Measurements from ENCODE around the gene PXK.

The PXK gene

GRCh38 chr3:58425782-58426181, 93.1 kb downstream of the PXK start:
- Histone ChIP-seq H2BK5ac (ENCODE audit: low read depth, low read length, poor library complexity, severe bottlenecking) (no peak overlapping the region), H3K18ac (ENCODE audit: low read depth in 1 of 2, low read length in 2 of 2) (no peak overlapping the region), H3K9ac (ENCODE audit: low read length) (no peak overlapping the region), H3K4me2 (ENCODE audit: low read length, poor library complexity, severe bottlenecking) (no peak overlapping the region), H2BK12ac (ENCODE audit: low read length in 2 of 2) (no peak overlapping the region), H3K27me3 (ENCODE audit: control insufficient read depth in 1 of 2, insufficient read depth in 1 of 2, low read length in 2 of 2) (no peaks in the 10 kb centered on the region), H3K9me3 (ENCODE audit: control insufficient read depth, low read length) (no peaks in the 10 kb centered on the region), H3K36me3 (ENCODE audit: control insufficient read depth in 1 of 2, insufficient read depth in 2 of 2, low read depth in 1 of 2, low read length in 2 of 2) (peaks cover 48 to 98% of the 10 kb centered on the region in 2 experiments), H4K91ac (ENCODE audit: low read length) (no peak overlapping the region), H3K4ac (ENCODE audit: low read depth in 1 of 2, low read length in 2 of 2) (no peak overlapping the region), H2BK120ac (ENCODE audit: low read depth, low read length) (no peak overlapping the region), H2BK15ac (ENCODE audit: low read depth, poor library complexity, severe bottlenecking) (no peak overlapping the region), H3K79me1 (replicated peaks; ENCODE audit: low read length, poor library complexity, severe bottlenecking) (peaks cover 9% of the 10 kb centered on the region), H2AFZ (ENCODE audit: low read depth, low read length) (no peak overlapping the region), H3K4me3 (ENCODE audit: insufficient read depth in 1 of 2, low read depth in 1 of 2, low read length in 2 of 2) (no peak overlapping the region), H3K23ac (ENCODE audit: low read length in 2 of 2) (no peak overlapping the region), H3K4me1 (ENCODE audit: control insufficient read depth, insufficient read depth, low read depth, low read length) (peaks cover 6% of the 10 kb centered on the region), H4K8ac (ENCODE audit: low read length) (no peak overlapping the region), H3K14ac (ENCODE audit: low read length in 2 of 2) (no peak overlapping the region), H3K27ac (ENCODE audit: low read length, poor library complexity, severe bottlenecking) (no peak overlapping the region), H2AK5ac (ENCODE audit: low read length, severe bottlenecking) (no peak overlapping the region)
- WGBS, result 91% methylated on average over 2 of the region's 2 CpGs
- DNase-seq, result no peak

- Histone ChIP-seq H2AFZ (ENCODE audit: low read depth, low read length) (no peak overlapping the region), H2BK12ac (ENCODE audit: low read length in 2 of 2) (no peak overlapping the region), H3K4me1 (ENCODE audit: control insufficient read depth, insufficient read depth, low read depth, low read length) (peaks cover 7% of the 10 kb centered on the region), H3K18ac (ENCODE audit: low read depth in 1 of 2, low read length in 2 of 2) (no peak overlapping the region), H3K9ac (ENCODE audit: low read length) (no peak overlapping the region), H4K8ac (ENCODE audit: low read length) (no peak overlapping the region), H3K79me1 (replicated peaks; ENCODE audit: low read length, poor library complexity, severe bottlenecking) (peaks cover 10% of the 10 kb centered on the region), H3K14ac (ENCODE audit: low read length in 2 of 2) (peak overlapping the region in 1 of 2 experiments; percentile 23), H3K27ac (ENCODE audit: low read length, poor library complexity, severe bottlenecking) (no peak overlapping the region), H3K23ac (ENCODE audit: low read length in 2 of 2) (no peak overlapping the region), H3K4ac (ENCODE audit: low read depth in 1 of 2, low read length in 2 of 2) (no peak overlapping the region), H2AK5ac (ENCODE audit: low read length, severe bottlenecking) (no peak overlapping the region), H3K36me3 (ENCODE audit: control insufficient read depth in 1 of 2, insufficient read depth in 2 of 2, low read depth in 1 of 2, low read length in 2 of 2) (peaks cover 36 to 94% of the 10 kb centered on the region in 2 experiments), H2BK15ac (ENCODE audit: low read depth, poor library complexity, severe bottlenecking) (no peak overlapping the region), H3K4me2 (ENCODE audit: low read length, poor library complexity, severe bottlenecking) (no peak overlapping the region), H2BK5ac (ENCODE audit: low read depth, low read length, poor library complexity, severe bottlenecking) (no peak overlapping the region), H4K91ac (ENCODE audit: low read length) (no peak overlapping the region), H2BK120ac (ENCODE audit: low read depth, low read length) (no peak overlapping the region), H3K4me3 (ENCODE audit: insufficient read depth in 1 of 2, low read depth in 1 of 2, low read length in 2 of 2) (no peak overlapping the region), H3K9me3 (ENCODE audit: control insufficient read depth, low read length) (no peaks in the 10 kb centered on the region), H3K27me3 (ENCODE audit: control insufficient read depth in 1 of 2, insufficient read depth in 1 of 2, low read length in 2 of 2) (no peaks in the 10 kb centered on the region)
- 96% methylated on average over 6 of the region's 7 CpGs for WGBS
- DNase-seq, result no peak
Measured at GRCh38 chr3:58427661-58428361, 95.1 kb downstream of the PXK start.

GRCh38 chr3:58429657-58430056, 97.0 kb downstream of the PXK start:
- H2BK5ac ChIP-seq (ENCODE audit: low read depth, low read length, poor library complexity, severe bottlenecking), result no peak overlapping the region
- H3K79me1 ChIP-seq (replicated peaks; ENCODE audit: low read length, poor library complexity, severe bottlenecking), result peaks cover 10% of the 10 kb centered on the region
- H3K27me3 ChIP-seq (ENCODE audit: control insufficient read depth in 1 of 2, insufficient read depth in 1 of 2, low read length in 2 of 2), result no peaks in the 10 kb centered on the region
- no peak overlapping the region for H3K18ac ChIP-seq (ENCODE audit: low read depth in 1 of 2, low read length in 2 of 2)
- no peaks in the 10 kb centered on the region for H3K9me3 ChIP-seq (ENCODE audit: control insufficient read depth, low read length)
- peak overlapping the region; percentile 48 for H3K9ac ChIP-seq (ENCODE audit: low read length)
- no peak overlapping the region for H3K27ac ChIP-seq (ENCODE audit: low read length, poor library complexity, severe bottlenecking)
- peaks cover 32 to 76% of the 10 kb centered on the region in 2 experiments for H3K36me3 ChIP-seq (ENCODE audit: control insufficient read depth in 1 of 2, insufficient read depth in 2 of 2, low read depth in 1 of 2, low read length in 2 of 2)
- H3K4me2 ChIP-seq (ENCODE audit: low read length, poor library complexity, severe bottlenecking), result no peak overlapping the region
- no peak overlapping the region for H3K14ac ChIP-seq (ENCODE audit: low read length in 2 of 2)
- H2BK12ac ChIP-seq (ENCODE audit: low read length in 2 of 2), result no peak overlapping the region
- H3K23ac ChIP-seq (ENCODE audit: low read length in 2 of 2), result no peak overlapping the region
- H3K4me3 ChIP-seq (ENCODE audit: insufficient read depth in 1 of 2, low read depth in 1 of 2, low read length in 2 of 2), result no peak overlapping the region
- no peak overlapping the region for H4K91ac ChIP-seq (ENCODE audit: low read length)
- no peak overlapping the region for H2BK15ac ChIP-seq (ENCODE audit: low read depth, poor library complexity, severe bottlenecking)
- DNase-seq, result no peak
- 56% methylated on average over 1 of the region's 1 CpG for WGBS
- no peak overlapping the region for H2BK120ac ChIP-seq (ENCODE audit: low read depth, low read length)
- H2AFZ ChIP-seq (ENCODE audit: low read depth, low read length), result no peak overlapping the region
- no peak overlapping the region for H2AK5ac ChIP-seq (ENCODE audit: low read length, severe bottlenecking)
- peaks cover 12% of the 10 kb centered on the region for H3K4me1 ChIP-seq (ENCODE audit: control insufficient read depth, insufficient read depth, low read depth, low read length)
- H4K8ac ChIP-seq (ENCODE audit: low read length), result no peak overlapping the region
- no peak overlapping the region for H3K4ac ChIP-seq (ENCODE audit: low read depth in 1 of 2, low read length in 2 of 2)

GRCh38 chr3:58432905-58433304, 100.2 kb downstream of the PXK start:
- no peak for DNase-seq
- H2AFZ ChIP-seq (ENCODE audit: low read depth, low read length), result no peak overlapping the region
- peak overlapping the region; percentile 76 for H3K27ac ChIP-seq (ENCODE audit: low read length, poor library complexity, severe bottlenecking)
- H2BK15ac ChIP-seq (ENCODE audit: low read depth, poor library complexity, severe bottlenecking), result no peak overlapping the region
- H3K14ac ChIP-seq (ENCODE audit: low read length in 2 of 2), result no peak overlapping the region
- H2BK120ac ChIP-seq (ENCODE audit: low read depth, low read length), result no peak overlapping the region
- H3K36me3 ChIP-seq (ENCODE audit: control insufficient read depth in 1 of 2, insufficient read depth in 2 of 2, low read depth in 1 of 2, low read length in 2 of 2), result peaks cover 19 to 43% of the 10 kb centered on the region in 2 experiments
- WGBS, result 75% methylated on average over 4 of the region's 6 CpGs
- H3K4me1 ChIP-seq (ENCODE audit: control insufficient read depth, insufficient read depth, low read depth, low read length), result peaks cover 17% of the 10 kb centered on the region
- H3K4ac ChIP-seq (ENCODE audit: low read depth in 1 of 2, low read length in 2 of 2), result peak overlapping the region in 1 of 2 experiments; percentile 61
- no peak overlapping the region for H4K8ac ChIP-seq (ENCODE audit: low read length)
- H4K91ac ChIP-seq (ENCODE audit: low read length), result no peak overlapping the region
- H3K9me3 ChIP-seq (ENCODE audit: control insufficient read depth, low read length), result no peaks in the 10 kb centered on the region
- no peak overlapping the region for H2BK5ac ChIP-seq (ENCODE audit: low read depth, low read length, poor library complexity, severe bottlenecking)
- H3K18ac ChIP-seq (ENCODE audit: low read depth in 1 of 2, low read length in 2 of 2), result peak overlapping the region in 1 of 2 experiments; percentile 98
- no peak overlapping the region for H3K23ac ChIP-seq (ENCODE audit: low read length in 2 of 2)
- H3K79me1 ChIP-seq (replicated peaks; ENCODE audit: low read length, poor library complexity, severe bottlenecking), result peaks cover 8% of the 10 kb centered on the region
- H2BK12ac ChIP-seq (ENCODE audit: low read length in 2 of 2), result no peak overlapping the region
- H3K4me2 ChIP-seq (ENCODE audit: low read length, poor library complexity, severe bottlenecking), result peak overlapping the region; percentile 74
- no peak overlapping the region for H2AK5ac ChIP-seq (ENCODE audit: low read length, severe bottlenecking)
- peak overlapping the region in 1 of 2 experiments; percentile 98 for H3K4me3 ChIP-seq (ENCODE audit: insufficient read depth in 1 of 2, low read depth in 1 of 2, low read length in 2 of 2)
- H3K27me3 ChIP-seq (ENCODE audit: control insufficient read depth in 1 of 2, insufficient read depth in 1 of 2, low read length in 2 of 2), result no peaks in the 10 kb centered on the region
- peak overlapping the region; percentile 92 for H3K9ac ChIP-seq (ENCODE audit: low read length)

Data from mesenchymal stem cell (in vitro differentiated cells and primary cell).